ENCODE measurements around the gene AVPR2. TPM values are rescaled to one million over a fixed set of nuclear protein-coding genes. Genes with fewer than 3 reads are reported as not detected.

AVPR2 gene
- total and polyA plus RNA-seq, 9 of the 15 experiments (the other 6 are each of a cell fraction or from before 2014, with no cell fraction given), result not detected

GRCh38 chrX:153934762-153935325 is 30.4 kb downstream of the AVPR2 start, which contains the start of gene NAA10 (continued):
- TF ChIP-seq CHD4 (IDR thresholded peaks at IDR 0.05; ENCODE audit: insufficient read depth, insufficient replicate concordance, low read depth, low read length, poor library complexity, severe bottlenecking), result no peak
- no peak for TF ChIP-seq KLF16 (IDR thresholded peaks at IDR 0.05)
- TF ChIP-seq ILF3 (IDR thresholded peaks at IDR 0.05; ENCODE audit: borderline replicate concordance), result no peak
- no peak for TF ChIP-seq ZNF133 (CRISPR knock-in tag; IDR thresholded peaks at IDR 0.05)
- no peak for TF ChIP-seq ZNF444 (CRISPR knock-in tag; IDR thresholded peaks at IDR 0.05)
- TF ChIP-seq, protein P1, sequence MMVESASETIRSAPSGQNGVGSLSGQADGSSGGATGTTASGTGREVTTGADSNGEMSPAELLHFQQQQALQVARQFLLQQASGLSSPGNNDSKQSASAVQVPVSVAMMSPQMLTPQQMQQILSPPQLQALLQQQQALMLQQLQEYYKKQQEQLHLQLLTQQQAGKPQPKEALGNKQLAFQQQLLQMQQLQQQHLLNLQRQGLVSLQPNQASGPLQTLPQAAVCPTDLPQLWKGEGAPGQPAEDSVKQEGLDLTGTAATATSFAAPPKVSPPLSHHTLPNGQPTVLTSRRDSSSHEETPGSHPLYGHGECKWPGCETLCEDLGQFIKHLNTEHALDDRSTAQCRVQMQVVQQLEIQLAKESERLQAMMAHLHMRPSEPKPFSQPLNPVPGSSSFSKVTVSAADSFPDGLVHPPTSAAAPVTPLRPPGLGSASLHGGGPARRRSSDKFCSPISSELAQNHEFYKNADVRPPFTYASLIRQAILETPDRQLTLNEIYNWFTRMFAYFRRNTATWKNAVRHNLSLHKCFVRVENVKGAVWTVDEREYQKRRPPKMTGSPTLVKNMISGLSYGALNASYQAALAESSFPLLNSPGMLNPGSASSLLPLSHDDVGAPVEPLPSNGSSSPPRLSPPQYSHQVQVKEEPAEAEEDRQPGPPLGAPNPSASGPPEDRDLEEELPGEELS (CRISPR knock-in tag; IDR thresholded peaks at IDR 0.05; ENCODE audit: borderline replicate concordance), result no peak
- no peak for TF ChIP-seq CBFA2T2 (conservative IDR thresholded peaks at IDR 0.05)
- TF ChIP-seq ZNF23 (CRISPR knock-in tag; IDR thresholded peaks at IDR 0.05), result no peak
- no peak for TF ChIP-seq GATAD2A (IDR thresholded peaks at IDR 0.05)
- TF ChIP-seq TCF7 (IDR thresholded peaks at IDR 0.05; ENCODE audit: borderline replicate concordance), result no peak
- TF ChIP-seq, protein P2, sequence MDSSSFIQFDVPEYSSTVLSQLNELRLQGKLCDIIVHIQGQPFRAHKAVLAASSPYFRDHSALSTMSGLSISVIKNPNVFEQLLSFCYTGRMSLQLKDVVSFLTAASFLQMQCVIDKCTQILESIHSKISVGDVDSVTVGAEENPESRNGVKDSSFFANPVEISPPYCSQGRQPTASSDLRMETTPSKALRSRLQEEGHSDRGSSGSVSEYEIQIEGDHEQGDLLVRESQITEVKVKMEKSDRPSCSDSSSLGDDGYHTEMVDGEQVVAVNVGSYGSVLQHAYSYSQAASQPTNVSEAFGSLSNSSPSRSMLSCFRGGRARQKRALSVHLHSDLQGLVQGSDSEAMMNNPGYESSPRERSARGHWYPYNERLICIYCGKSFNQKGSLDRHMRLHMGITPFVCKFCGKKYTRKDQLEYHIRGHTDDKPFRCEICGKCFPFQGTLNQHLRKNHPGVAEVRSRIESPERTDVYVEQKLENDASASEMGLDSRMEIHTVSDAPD (CRISPR knock-in tag; IDR thresholded peaks at IDR 0.05), result no peak
- TF ChIP-seq NFIX (CRISPR knock-in tag; IDR thresholded peaks at IDR 0.05; ENCODE audit: low read depth), result no peak
- TF ChIP-seq, protein P3, sequence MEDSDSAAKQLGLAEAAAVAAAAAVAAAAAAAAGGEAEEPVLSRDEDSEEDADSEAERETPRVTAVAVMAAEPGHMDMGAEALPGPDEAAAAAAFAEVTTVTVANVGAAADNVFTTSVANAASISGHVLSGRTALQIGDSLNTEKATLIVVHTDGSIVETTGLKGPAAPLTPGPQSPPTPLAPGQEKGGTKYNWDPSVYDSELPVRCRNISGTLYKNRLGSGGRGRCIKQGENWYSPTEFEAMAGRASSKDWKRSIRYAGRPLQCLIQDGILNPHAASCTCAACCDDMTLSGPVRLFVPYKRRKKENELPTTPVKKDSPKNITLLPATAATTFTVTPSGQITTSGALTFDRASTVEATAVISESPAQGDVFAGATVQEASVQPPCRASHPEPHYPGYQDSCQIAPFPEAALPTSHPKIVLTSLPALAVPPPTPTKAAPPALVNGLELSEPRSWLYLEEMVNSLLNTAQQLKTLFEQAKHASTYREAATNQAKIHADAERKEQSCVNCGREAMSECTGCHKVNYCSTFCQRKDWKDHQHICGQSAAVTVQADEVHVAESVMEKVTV (CRISPR knock-in tag; IDR thresholded peaks at IDR 0.05), result no peak
- TF ChIP-seq HMGN3 (IDR thresholded peaks at IDR 0.05; ENCODE audit: borderline replicate concordance, extremely low read depth, insufficient read length, low read depth, low read length), result peak; percentile 44
- peak; percentile 79; the same call in 1 of the 2 replicates for TF ChIP-seq SIN3B (IDR thresholded peaks at IDR 0.05; ENCODE audit: low read depth)
- TF ChIP-seq POLR2A (conservative IDR thresholded peaks at IDR 0.05), result no peak
- no peak for TF ChIP-seq SETDB1 (IDR thresholded peaks at IDR 0.05; ENCODE audit: low read length)
- TF ChIP-seq GATA2 (CRISPR knock-in tag; IDR thresholded peaks at IDR 0.05), result no peak
- TF ChIP-seq TAL1 (IDR thresholded peaks at IDR 0.05), result no peak
- TF ChIP-seq, protein P4, sequence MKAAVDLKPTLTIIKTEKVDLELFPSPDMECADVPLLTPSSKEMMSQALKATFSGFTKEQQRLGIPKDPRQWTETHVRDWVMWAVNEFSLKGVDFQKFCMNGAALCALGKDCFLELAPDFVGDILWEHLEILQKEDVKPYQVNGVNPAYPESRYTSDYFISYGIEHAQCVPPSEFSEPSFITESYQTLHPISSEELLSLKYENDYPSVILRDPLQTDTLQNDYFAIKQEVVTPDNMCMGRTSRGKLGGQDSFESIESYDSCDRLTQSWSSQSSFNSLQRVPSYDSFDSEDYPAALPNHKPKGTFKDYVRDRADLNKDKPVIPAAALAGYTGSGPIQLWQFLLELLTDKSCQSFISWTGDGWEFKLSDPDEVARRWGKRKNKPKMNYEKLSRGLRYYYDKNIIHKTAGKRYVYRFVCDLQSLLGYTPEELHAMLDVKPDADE (conservative IDR thresholded peaks at IDR 0.05; ENCODE audit: control insufficient read depth, low read depth, low read length), result no peak
- TF ChIP-seq RBM25 (IDR thresholded peaks at IDR 0.05; ENCODE audit: low read depth, low read length, severe bottlenecking), result peak; percentile 66
- no peak for TF ChIP-seq SUPT5H (IDR thresholded peaks at IDR 0.05)
- peak; percentile 80 for TF ChIP-seq POLR2G (IDR thresholded peaks at IDR 0.05; ENCODE audit: low read depth, low read length)

All from K562 (cell line).